SIG-M5 (cell line): Measurements from ENCODE around the gene C16orf74.

Source experiments
- DNase-seq: peaks from one replicate; lab custom pipeline; 2025; lab: John Stamatoyannopoulos, UW

C16orf74 gene

GRCh38 chr16:85717393-85718152 is 33.3 kb downstream of the C16orf74 start:
- no peak for DNase-seq

GRCh38 chr16:85716680-85717038 is 34.2 kb downstream of the C16orf74 start:
- DNase-seq = no peak

- no peak for DNase-seq
These were observed 34.7 kb downstream of the C16orf74 start for GRCh38 chr16:85716022-85716679.

- DNase-seq = no peak
These were observed 35.5 kb downstream of the C16orf74 start for GRCh38 chr16:85715169-85716021.

- no peak for DNase-seq
These were observed 38.1 kb downstream of the C16orf74 start for GRCh38 chr16:85712801-85713200.

- no peak for DNase-seq
These were observed 38.8 kb downstream of the C16orf74 start for GRCh38 chr16:85711982-85712587.

- DNase-seq = no peak
These were observed 40.2 kb downstream of the C16orf74 start for GRCh38 chr16:85710732-85711131.

GRCh38 chr16:85709766-85710585 is 40.9 kb downstream of the C16orf74 start:
- no peak for DNase-seq

GRCh38 chr16:85708338-85708737 is 42.6 kb downstream of the C16orf74 start:
- DNase-seq = no peak

GRCh38 chr16:85707528-85708095 is 43.3 kb downstream of the C16orf74 start:
- no peak for DNase-seq

- no peak for DNase-seq
These were observed 44.4 kb downstream of the C16orf74 start for GRCh38 chr16:85706449-85707034.

- DNase-seq = no peak
These were observed 45.7 kb downstream of the C16orf74 start for GRCh38 chr16:85704900-85705846.

- DNase-seq = no peak
These were observed 46.9 kb downstream of the C16orf74 start for GRCh38 chr16:85704011-85704410.

GRCh38 chr16:85699628-85700027 is 51.3 kb downstream of the C16orf74 start:
- no peak for DNase-seq

- no peak for DNase-seq
These were observed 51.8 kb downstream of the C16orf74 start for GRCh38 chr16:85698935-85699558.

- DNase-seq = no peak
These were observed 52.4 kb downstream of the C16orf74 start for GRCh38 chr16:85698459-85698891.

GRCh38 chr16:85697431-85697830 is 53.5 kb downstream of the C16orf74 start:
- no peak for DNase-seq

- no peak for DNase-seq
These were observed 54.1 kb downstream of the C16orf74 start for GRCh38 chr16:85696781-85697180.
